ENCODE results near the gene MNX1.

DNA sequence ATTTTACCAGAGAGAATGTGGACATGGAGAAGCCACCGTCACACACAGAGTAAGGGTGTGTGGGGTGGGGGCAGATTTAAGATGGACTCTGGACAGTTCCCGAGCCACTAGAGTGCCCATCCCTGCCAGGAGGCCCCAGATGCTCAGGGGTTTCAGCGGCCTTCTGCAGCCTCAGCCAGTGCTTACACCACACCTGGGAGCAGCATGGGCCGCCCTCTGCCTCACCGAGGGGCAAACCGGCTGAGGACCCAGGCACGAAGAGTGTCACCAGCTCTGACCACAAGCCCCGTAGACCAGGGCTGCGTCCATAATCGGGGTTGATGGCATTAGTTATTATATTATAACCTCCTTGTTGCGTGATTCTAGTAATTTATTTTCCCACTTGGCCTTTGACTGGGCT, 6.7 kb upstream of the MNX1 start:
- TF ChIP-seq, protein P1, sequence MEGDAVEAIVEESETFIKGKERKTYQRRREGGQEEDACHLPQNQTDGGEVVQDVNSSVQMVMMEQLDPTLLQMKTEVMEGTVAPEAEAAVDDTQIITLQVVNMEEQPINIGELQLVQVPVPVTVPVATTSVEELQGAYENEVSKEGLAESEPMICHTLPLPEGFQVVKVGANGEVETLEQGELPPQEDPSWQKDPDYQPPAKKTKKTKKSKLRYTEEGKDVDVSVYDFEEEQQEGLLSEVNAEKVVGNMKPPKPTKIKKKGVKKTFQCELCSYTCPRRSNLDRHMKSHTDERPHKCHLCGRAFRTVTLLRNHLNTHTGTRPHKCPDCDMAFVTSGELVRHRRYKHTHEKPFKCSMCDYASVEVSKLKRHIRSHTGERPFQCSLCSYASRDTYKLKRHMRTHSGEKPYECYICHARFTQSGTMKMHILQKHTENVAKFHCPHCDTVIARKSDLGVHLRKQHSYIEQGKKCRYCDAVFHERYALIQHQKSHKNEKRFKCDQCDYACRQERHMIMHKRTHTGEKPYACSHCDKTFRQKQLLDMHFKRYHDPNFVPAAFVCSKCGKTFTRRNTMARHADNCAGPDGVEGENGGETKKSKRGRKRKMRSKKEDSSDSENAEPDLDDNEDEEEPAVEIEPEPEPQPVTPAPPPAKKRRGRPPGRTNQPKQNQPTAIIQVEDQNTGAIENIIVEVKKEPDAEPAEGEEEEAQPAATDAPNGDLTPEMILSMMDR (IDR thresholded peaks at IDR 0.05), result no peak
- TF ChIP-seq POLR2A (IDR thresholded peaks at IDR 0.05), result no peak
- no peak for TF ChIP-seq POLR2AphosphoS5 (IDR thresholded peaks at IDR 0.05)
